Lung (tissue), 12 donors: ENCODE measurements around the gene ZCCHC2. TPM values are rescaled to one million over a fixed set of nuclear protein-coding genes. Genes with fewer than 3 reads are reported as not detected.

Experiments
- ATAC-seq: fragments of 200-7000 bp; cut with Tn5 transposase; one replicate; pipeline ENCODE4 v1.9.1; 2020; ENCODE audit warnings: moderate number of reproducible peaks; ENCODE audit not compliant: insufficient read depth, low FRiP score
- DNase-seq, 3 donors: peaks; one replicate each; pipeline ENCODE4 v3.0.0-alpha.2; 2013 to 2017
- H3K27ac ChIP-seq, 2 donors: one replicate each; pipeline ENCODE4 v1.5.1; 2013; ENCODE audit warnings: mild to moderate bottlenecking in 2 of 2, moderate library complexity in 2 of 2, control low read depth in 1 of 2, inconsistent platforms in 1 of 2, low read depth in 1 of 2, low read length in 1 of 2
- H3K27me3 ChIP-seq, 3 donors: one replicate each; pipeline ENCODE4 v1.5.1; 2013; ENCODE audit warnings: low read length in 2 of 3; ENCODE audit not compliant: control insufficient read depth in 3 of 3, insufficient read depth in 3 of 3
- H3K36me3 ChIP-seq, 4 donors: one replicate each; pipeline ENCODE4 v1.5.1; 2013; ENCODE audit warnings: low read length in 4 of 4, mild to moderate bottlenecking in 1 of 4, moderate library complexity in 1 of 4; ENCODE audit not compliant: control insufficient read depth in 4 of 4, insufficient read depth in 4 of 4
- H3K4me1 ChIP-seq, 5 donors: one replicate each; pipeline ENCODE4 v1.5.1; 2013; ENCODE audit warnings: low read length in 5 of 5, mild to moderate bottlenecking in 2 of 5, moderate library complexity in 1 of 5; ENCODE audit not compliant: control insufficient read depth in 5 of 5, insufficient read depth in 5 of 5
- H3K4me3 ChIP-seq: one replicate; pipeline ENCODE4 v1.5.1; 2013; ENCODE audit warnings: mild to moderate bottlenecking, control low read depth, moderate library complexity
- H3K9ac ChIP-seq, 2 donors: one replicate each; pipeline ENCODE4 v1.5.1; 2013; ENCODE audit warnings: low read length in 2 of 2, control low read depth in 1 of 2; ENCODE audit not compliant: insufficient read depth in 1 of 2
- H3K9me3 ChIP-seq, 4 donors: one replicate each; pipeline ENCODE4 v1.5.1; 2013; ENCODE audit warnings: low read length in 3 of 4, mild to moderate bottlenecking in 1 of 4, moderate library complexity in 1 of 4; ENCODE audit not compliant: control insufficient read depth in 4 of 4, insufficient read depth in 3 of 4
- WGBS, 2 donors: extraction: QIAGEN DNeasy Blood & Tissue Kit; methylation state at CpG; one replicate each; pipeline ENCODE4 v1.1.7; 2013; 5-methylcytosine and 5-hydroxymethylcytosine counted together
- polyA plus RNA-seq, 2 donors: library from polyadenylated mRNA; stranded (reverse); fragments of 200-250 nt; gene quantifications; one replicate each; pipeline ENCODE4 v1.2.1, GENCODE V29; 2013
- total RNA-seq, 2 donors: library from RNA; depleted of rRNA in 1 of 2; stranded (reverse); fragments of >200 nt in 1 of 2; gene quantifications; one replicate each; pipeline ENCODE4 v1.2.1, GENCODE V29; 2014 to 2021
- TF ChIP-seq, protein P1 (sequence below): IDR thresholded peaks from 2 replicates; pipeline ENCODE4 v1.5.1; 2012; ENCODE audit warnings: mild to moderate bottlenecking; ENCODE audit errors: control extremely low read depth, extremely low read depth
- donor health status: control.
- donor health status: control.
- donor health status: Bipolar disorder and iron deficiency.
- donor health status: healthy.
- donor health status: DM: yes; HTN: yes; CAD: no.

Gene ZCCHC2
- total and polyA plus RNA-seq, 4 donors, result 9.3 to 33.9 (median 18.6) TPM

DNA sequence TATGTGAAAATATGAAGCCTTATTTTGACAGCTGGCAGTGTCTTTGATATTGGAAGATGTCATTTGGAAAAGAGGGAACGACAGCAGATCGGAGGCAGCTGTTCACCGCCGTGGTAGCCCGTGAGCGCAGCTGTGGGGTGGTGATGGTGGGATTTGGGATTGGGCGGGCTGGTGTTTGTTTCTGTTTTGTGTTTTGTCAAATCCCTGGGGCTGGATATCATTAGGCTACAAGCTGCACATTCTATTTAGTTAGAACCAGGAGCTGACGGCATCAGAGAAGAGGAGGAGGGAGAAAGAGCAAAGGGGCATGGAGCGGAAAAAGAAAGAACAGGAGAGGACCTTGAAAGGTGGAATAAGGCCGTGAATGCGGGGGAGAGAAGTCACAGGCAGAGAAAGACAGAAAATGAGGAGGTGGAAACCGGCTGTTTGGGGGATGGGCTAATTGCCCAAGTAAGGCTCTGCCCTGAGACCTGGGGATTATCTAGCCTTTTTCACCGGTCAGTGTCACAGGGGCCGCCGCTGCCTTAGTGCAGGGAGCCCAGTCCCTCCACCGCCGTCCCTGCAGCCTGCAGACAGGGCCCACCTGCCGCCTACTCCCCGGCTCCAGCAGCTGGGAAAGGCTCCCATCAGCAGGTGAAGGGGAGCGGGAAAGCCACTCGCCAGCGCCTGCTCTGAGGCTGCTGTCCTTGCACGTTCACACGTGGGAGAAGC, 88.0 kb downstream of the ZCCHC2 start:
- Histone ChIP-seq H3K27me3 (peaks cover 0 to 24% (median 13%) of the 10 kb centered on the region in 3 donors), H3K4me1 (peaks cover 0 to 17% (median 5%) of the 10 kb centered on the region in 5 donors), H3K36me3 (no peaks in the 10 kb centered on the region), H3K9me3 (no peaks in the 10 kb centered on the region), H3K27ac (no peak overlapping the region), H3K9ac (no peak overlapping the region), H3K4me3 (no peak overlapping the region)
- no peak for ATAC-seq
- TF ChIP-seq, protein P1, sequence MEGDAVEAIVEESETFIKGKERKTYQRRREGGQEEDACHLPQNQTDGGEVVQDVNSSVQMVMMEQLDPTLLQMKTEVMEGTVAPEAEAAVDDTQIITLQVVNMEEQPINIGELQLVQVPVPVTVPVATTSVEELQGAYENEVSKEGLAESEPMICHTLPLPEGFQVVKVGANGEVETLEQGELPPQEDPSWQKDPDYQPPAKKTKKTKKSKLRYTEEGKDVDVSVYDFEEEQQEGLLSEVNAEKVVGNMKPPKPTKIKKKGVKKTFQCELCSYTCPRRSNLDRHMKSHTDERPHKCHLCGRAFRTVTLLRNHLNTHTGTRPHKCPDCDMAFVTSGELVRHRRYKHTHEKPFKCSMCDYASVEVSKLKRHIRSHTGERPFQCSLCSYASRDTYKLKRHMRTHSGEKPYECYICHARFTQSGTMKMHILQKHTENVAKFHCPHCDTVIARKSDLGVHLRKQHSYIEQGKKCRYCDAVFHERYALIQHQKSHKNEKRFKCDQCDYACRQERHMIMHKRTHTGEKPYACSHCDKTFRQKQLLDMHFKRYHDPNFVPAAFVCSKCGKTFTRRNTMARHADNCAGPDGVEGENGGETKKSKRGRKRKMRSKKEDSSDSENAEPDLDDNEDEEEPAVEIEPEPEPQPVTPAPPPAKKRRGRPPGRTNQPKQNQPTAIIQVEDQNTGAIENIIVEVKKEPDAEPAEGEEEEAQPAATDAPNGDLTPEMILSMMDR, result no peak
- peak; percentile 38 to 49 (median 47) for DNase-seq
- WGBS, 2 donors, result 61 to 83% methylated on average over 24 of the region's 24 CpGs

DNA sequence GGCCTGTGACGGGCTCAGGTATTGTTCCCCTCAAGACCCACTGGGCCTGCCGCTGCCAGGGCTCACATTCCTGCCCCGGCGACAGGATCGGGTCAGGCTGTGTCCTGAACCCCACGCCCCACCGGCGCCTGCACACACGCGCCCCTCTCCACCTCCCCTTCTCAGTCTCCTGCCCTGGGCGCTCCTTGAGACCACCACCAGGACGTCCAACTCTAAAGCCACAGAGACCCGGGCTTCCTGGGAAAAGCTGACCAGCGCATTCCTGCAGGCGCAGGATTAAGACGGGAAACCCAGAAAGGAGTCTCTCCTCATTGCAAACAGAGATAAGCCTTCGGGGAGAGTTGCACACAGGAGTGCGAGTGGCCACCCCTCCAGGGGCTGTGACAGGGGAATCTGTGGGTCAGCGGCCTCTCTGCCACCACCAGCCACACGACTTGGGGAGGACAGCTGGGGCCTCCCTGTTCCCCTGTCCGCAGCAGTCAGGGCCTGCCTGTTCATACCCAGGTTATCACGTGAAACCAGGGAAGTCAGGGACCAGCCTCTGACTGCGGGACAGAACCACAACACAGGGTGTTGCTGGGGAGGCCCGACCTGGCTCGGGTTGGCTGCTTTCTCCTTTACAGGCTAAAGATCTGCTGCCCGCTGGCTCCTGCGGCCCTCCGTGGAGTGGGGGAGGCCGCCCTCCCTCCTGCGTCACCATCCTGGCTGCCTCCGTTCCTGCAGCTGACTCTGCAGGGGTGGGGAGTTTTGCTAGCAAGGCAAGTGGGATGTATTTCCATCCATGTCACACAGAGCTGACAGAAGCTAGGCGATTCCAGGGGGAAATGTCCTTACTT, 88.8 kb downstream of the ZCCHC2 start:
- no peak overlapping the region for H3K27ac ChIP-seq
- peaks cover 0 to 17% (median 5%) of the 10 kb centered on the region in 5 donors for H3K4me1 ChIP-seq
- H3K4me3 ChIP-seq, result no peak overlapping the region
- no peak for ATAC-seq
- no peak for DNase-seq
- no peak overlapping the region for H3K9ac ChIP-seq
- H3K36me3 ChIP-seq, result no peaks in the 10 kb centered on the region
- no peaks in the 10 kb centered on the region for H3K9me3 ChIP-seq
- peaks cover 0 to 24% (median 13%) of the 10 kb centered on the region in 3 donors for H3K27me3 ChIP-seq
- WGBS, 2 donors, result 50 to 64% methylated on average over 30 to 32 of the region's 32 CpGs
- TF ChIP-seq, protein P1, result no peak

DNA sequence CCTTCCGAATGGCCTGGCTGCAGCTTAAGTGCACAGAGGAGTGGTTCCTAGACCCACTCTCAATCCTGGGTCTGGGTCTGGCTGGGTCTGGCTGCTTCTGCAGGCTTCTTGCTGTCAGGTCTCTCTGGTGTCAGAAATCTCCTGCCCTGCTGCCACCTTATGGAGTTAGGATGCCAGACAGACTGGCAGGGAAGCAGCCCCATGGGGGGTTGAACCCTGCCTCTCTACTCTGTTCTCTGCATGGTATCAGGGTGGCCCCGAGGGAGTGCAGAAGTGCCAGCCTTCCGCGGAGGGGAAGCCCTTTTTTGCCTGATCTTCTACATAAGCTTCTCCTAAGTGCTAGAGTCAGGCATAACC, 89.4 kb downstream of the ZCCHC2 start:
- TF ChIP-seq, protein P1, result no peak
- no peak for DNase-seq
- H3K27ac ChIP-seq, result no peak overlapping the region

More for the DNA sequence above, 89.4 kb downstream of the ZCCHC2 start:
- no peak for ATAC-seq
- Histone ChIP-seq H3K9me3 (no peaks in the 10 kb centered on the region), H3K36me3 (no peaks in the 10 kb centered on the region), H3K4me3 (no peak overlapping the region), H3K9ac (no peak overlapping the region), H3K27me3 (peaks cover 0 to 24% (median 13%) of the 10 kb centered on the region in 3 donors), H3K4me1 (peaks cover 0 to 17% (median 5%) of the 10 kb centered on the region in 5 donors)
- 72 to 76% methylated on average over 4 of the region's 4 CpGs for WGBS, 2 donors
